Gastrocnemius medialis (tissue), 4 donors: ENCODE data around the gene BOD1L2. TPM values are rescaled to one million over a fixed set of nuclear protein-coding genes. Genes with fewer than 3 reads are reported as not detected.

Experiments used
- ATAC-seq, 2 donors: fragments of 150-250 bp; one replicate each; pipeline ENCODE4 v1.9.1; 2016
- DNase-seq, 2 donors: peaks; one replicate each; pipeline ENCODE4 v3.0.0-alpha.2; 2019
- H3K27ac ChIP-seq, 4 donors: fragments of 200-600 bp; sonication (generic); 1 replicate in 1 of 4; 2 replicates in 3 of 4; pipeline ENCODE4 v1.5.1; 2016 to 2018; ENCODE audit warnings: mild to moderate bottlenecking in 2 of 4, moderate library complexity in 1 of 4
- H3K27me3 ChIP-seq, 3 donors: fragments of 200-600 bp; sonication (generic) in 2 of 3; 1 replicate in 1 of 3; 2 replicates in 2 of 3; pipeline versions ENCODE4 v1.5.1 to v1.6.0; 2016 to 2019; ENCODE audit warnings: mild to moderate bottlenecking in 1 of 3, moderate library complexity in 1 of 3
- H3K36me3 ChIP-seq, 2 donors: fragments of 200-600 bp; sonication (generic) in 1 of 2; one replicate each; pipeline ENCODE4 v1.5.1; 2017 to 2018
- H3K4me1 ChIP-seq, 2 donors: fragments of 200-600 bp; sonication (generic) in 1 of 2; one replicate each; pipeline ENCODE4 v1.5.1; 2016 to 2017; ENCODE audit warnings: mild to moderate bottlenecking in 2 of 2
- H3K4me3 ChIP-seq, 4 donors: fragments of 200-600 bp; sonication (generic) in 3 of 4; 1 replicate in 1 of 4; 2 replicates in 3 of 4; pipeline ENCODE4 v1.5.1; 2016 to 2019; ENCODE audit warnings: mild to moderate bottlenecking in 2 of 4
- H3K9me3 ChIP-seq, 3 donors: fragments of 200-600 bp; sonication (generic) in 2 of 3; 1 replicate in 1 of 3; 2 replicates in 2 of 3; pipeline ENCODE4 v1.5.1; 2016 to 2019
- CTCF ChIP-seq, 5 experiments: fragments of 450-650 bp in 3 of 5; fragments of 200-600 bp in 2 of 5; sonication (generic) in 2 of 5; IDR thresholded peaks in 4 of 5; conservative IDR thresholded peaks in 1 of 5; 1 replicate in 4 of 5; 2 replicates in 1 of 5; pipeline ENCODE4 v1.5.1; 2016 to 2019; ENCODE audit warnings: antibody characterized with exemption in 5 of 5, mild to moderate bottlenecking in 3 of 5, moderate library complexity in 3 of 5
- POLR2A ChIP-seq, 2 donors: fragments of 450-650 bp; IDR thresholded peaks; one replicate each; pipeline ENCODE4 v1.6.1; 2017; ENCODE audit warnings: antibody characterized with exemption in 2 of 2, mild to moderate bottlenecking in 2 of 2, moderate library complexity in 2 of 2
- in situ Hi-C, 4 donors: fragments of 200-750 bp; cut with MboI; loops; one replicate each; pipeline versions ENCODE4 v1.15.0 to v1.8.0; 2017; ENCODE audit warnings: low sequenced_read_pairs in 4 of 4
- intact Hi-C: fragments of 100-400 bp; cut with DNase I; formaldehyde crosslinking; loops from one replicate; pipeline ENCODE4 v1.15.1; 2023; ENCODE audit warnings: low total_unique reads
- total RNA-seq, 4 donors: library from RNA; depleted of rRNA; stranded (reverse); fragments of >200 nt; gene quantifications; one replicate each; pipeline versions ENCODE4 v1.1.0 to v1.2.3, GENCODE V29; 2016

Gene BOD1L2
- total RNA-seq, 4 donors from 2014 or later: not detected

GRCh38 chr18:57128220-57128932, 18.5 kb upstream of the BOD1L2 start:
- TF ChIP-seq CTCF (IDR thresholded peaks at IDR 0.05 in 4 of 5, conservative IDR thresholded peaks at IDR 0.05 in 1 of 5) (no peak), POLR2A (IDR thresholded peaks at IDR 0.05) (no peak)
- Histone ChIP-seq H3K4me3 (no peak overlapping the region), H3K9me3 (no peaks in the 10 kb centered on the region), H3K4me1 (no peaks in the 10 kb centered on the region), H3K36me3 (no peaks in the 10 kb centered on the region), H3K27ac (no peak overlapping the region), H3K27me3 (peaks cover 0 to 4% (median under 1%) of the 10 kb centered on the region in 3 donors)
- intact Hi-C loops (no loop called here), in situ Hi-C loops (no loop called here)
- no peak for ATAC-seq
- DNase-seq: no peak

- no peak for ATAC-seq
These were observed 15.8 kb upstream of the BOD1L2 start for GRCh38 chr18:57131101-57131500.

GRCh38 chr18:57131782-57132181, 15.1 kb upstream of the BOD1L2 start:
- no peak for ATAC-seq

More at GRCh38 chr18:57131101-57131500, 15.8 kb upstream of the BOD1L2 start:
- TF ChIP-seq POLR2A (IDR thresholded peaks at IDR 0.05): no peak
- no peak for TF ChIP-seq CTCF (IDR thresholded peaks at IDR 0.05 in 4 of 5, conservative IDR thresholded peaks at IDR 0.05 in 1 of 5)
- Histone ChIP-seq H3K4me3 (no peak overlapping the region), H3K4me1 (no peaks in the 10 kb centered on the region), H3K36me3 (no peaks in the 10 kb centered on the region), H3K9me3 (no peaks in the 10 kb centered on the region), H3K27me3 (no peaks in the 10 kb centered on the region), H3K27ac (no peak overlapping the region)
- in situ Hi-C loops: no loop called here
- DNase-seq: no peak
- intact Hi-C loops: no loop called here

GRCh38 chr18:57134618-57135135, 12.2 kb upstream of the BOD1L2 start:
- DNase-seq (no peak), ATAC-seq (no peak)
- H3K36me3 ChIP-seq: no peaks in the 10 kb centered on the region
- no peak overlapping the region for H3K27ac ChIP-seq
- TF ChIP-seq POLR2A (IDR thresholded peaks at IDR 0.05) (no peak), CTCF (IDR thresholded peaks at IDR 0.05 in 4 of 5, conservative IDR thresholded peaks at IDR 0.05 in 1 of 5) (no peak)
- no peaks in the 10 kb centered on the region for H3K9me3 ChIP-seq
- intact Hi-C loops: no loop called here
- in situ Hi-C loops: no loop called here
- no peaks in the 10 kb centered on the region for H3K4me1 ChIP-seq
- no peak overlapping the region for H3K4me3 ChIP-seq
- no peaks in the 10 kb centered on the region for H3K27me3 ChIP-seq

More at GRCh38 chr18:57131782-57132181, 15.1 kb upstream of the BOD1L2 start:
- Histone ChIP-seq H3K4me3 (no peak overlapping the region), H3K27me3 (no peaks in the 10 kb centered on the region), H3K27ac (no peak overlapping the region), H3K4me1 (no peaks in the 10 kb centered on the region), H3K36me3 (no peaks in the 10 kb centered on the region), H3K9me3 (no peaks in the 10 kb centered on the region)
- intact Hi-C loops: no loop called here
- no peak for DNase-seq
- in situ Hi-C loops: no loop called here
- no peak for TF ChIP-seq CTCF (IDR thresholded peaks at IDR 0.05 in 4 of 5, conservative IDR thresholded peaks at IDR 0.05 in 1 of 5)
- no peak for TF ChIP-seq POLR2A (IDR thresholded peaks at IDR 0.05)
